Karpas-422 (cell line): Measurements from ENCODE around the gene RPL35A. TPM values are rescaled to one million over a fixed set of nuclear protein-coding genes. Genes with fewer than 3 reads are reported as not detected.
A peak's percentile ranks its signal among the peaks of the same experiment; 100 is the strongest.
"Not testable (repeated sequence)": the region's sequence is repeated elsewhere in the genome, so short reads cannot be mapped to it uniquely, and the experiment has no call there.

Experiments
- DNase-seq: peaks from one replicate; pipeline ENCODE4 v3.0.0-alpha.2; 2015
- H2AFZ ChIP-seq: fragments of 200-600 bp; sonication (generic); 2 replicates; pipeline ENCODE4 v1.6.1; 2014; ENCODE audit warnings: antibody characterized with exemption, low read length, mixed read lengths
- H3K27ac ChIP-seq: fragments of 200-600 bp; sonication (generic); 2 replicates; pipeline ENCODE4 v1.5.1; 2014; ENCODE audit warnings: mild to moderate bottlenecking, low read length, moderate library complexity
- H3K27me3 ChIP-seq: fragments of 200-600 bp; sonication (generic); 2 replicates; pipeline ENCODE4 v1.6.1; 2014; ENCODE audit warnings: low read length, mixed read lengths
- H3K36me3 ChIP-seq: fragments of 200-600 bp; sonication (generic); 2 replicates; pipeline ENCODE4 v1.6.1; 2014; ENCODE audit warnings: low read length, mixed read lengths; ENCODE audit not compliant: insufficient read depth
- H3K4me1 ChIP-seq: fragments of 200-600 bp; sonication (generic); 2 replicates; pipeline ENCODE4 v1.6.1; 2014; ENCODE audit warnings: mild to moderate bottlenecking, low read length, mixed read lengths
- H3K4me2 ChIP-seq: fragments of 200-600 bp; sonication (generic); 2 replicates; pipeline ENCODE4 v1.6.1; 2014; ENCODE audit warnings: low read length, low read depth, mild to moderate bottlenecking; ENCODE audit not compliant: poor library complexity, severe bottlenecking
- H3K4me3 ChIP-seq: fragments of 200-600 bp; sonication (generic); 2 replicates; pipeline ENCODE4 v1.5.1; 2014; ENCODE audit warnings: mild to moderate bottlenecking, antibody characterized with exemption, low read length, mixed read lengths
- H3K79me2 ChIP-seq: fragments of 200-600 bp; sonication (generic); 2 replicates; pipeline ENCODE4 v1.6.1; 2014; ENCODE audit warnings: mild to moderate bottlenecking, low read length, mixed read lengths
- H3K9ac ChIP-seq: fragments of 200-600 bp; sonication (generic); 2 replicates; pipeline ENCODE4 v1.6.0; 2014; ENCODE audit warnings: low read length
- H3K9me2 ChIP-seq: fragments of 200-600 bp; sonication (generic), shearing (Covaris generic); replicated peaks from 2 replicates; pipeline ENCODE4 v1.6.0; 2014; ENCODE audit warnings: mild to moderate bottlenecking, low read length, moderate library complexity; ENCODE audit not compliant: insufficient read depth
- H3K9me3 ChIP-seq: fragments of 300-700, 200-600 bp; sonication (generic); 2 replicates; pipeline ENCODE4 v1.6.1; 2014; ENCODE audit warnings: low read length, mixed read lengths
- H4K20me1 ChIP-seq: fragments of 200-600 bp; sonication (generic); 2 replicates; pipeline ENCODE4 v1.6.1; 2014; ENCODE audit warnings: mild to moderate bottlenecking, antibody characterized with exemption, low read length, low read depth; ENCODE audit not compliant: insufficient read depth
- total RNA-seq: library from RNA; depleted of rRNA; stranded (reverse); fragments of >200 nt; shearing (Covaris generic); gene quantifications from 2 replicates; pipeline ENCODE4 v1.2.3, GENCODE V29; 2014; ENCODE audit warnings: low replicate concordance; rRNA removed

RPL35A gene
- total RNA-seq: 2,222 and 2,264 TPM in 2 replicates

GRCh38 chr3:197949778-197950676 is at the start of gene RPL35A:
RPL35A (plus strand) TSS chr3:197950190; CDS start chr3:197950968, 778 bp downstream.
- H3K27me3 ChIP-seq: no peaks in the 10 kb centered on the region
- peaks cover 40% of the 10 kb centered on the region for H3K79me2 ChIP-seq
- H3K9ac ChIP-seq: peak within 1 kb of the TSS; percentile 80
- peak; percentile 98 for DNase-seq
- peaks cover 27% of the 10 kb centered on the region for H3K4me1 ChIP-seq
- H3K4me3 ChIP-seq: peak within 1 kb of the TSS; percentile 81
- H3K27ac ChIP-seq: peak within 1 kb of the TSS; percentile 70
- H2AFZ ChIP-seq: peak within 1 kb of the TSS; percentile 24; the same call in 1 of the 2 replicates
- peaks cover 43% of the 10 kb centered on the region for H3K36me3 ChIP-seq
- H3K4me2 ChIP-seq: peak within 1 kb of the TSS; percentile 92
- no peaks in the 10 kb centered on the region for H3K9me3 ChIP-seq
- H3K9me2 ChIP-seq: no peaks in the 10 kb centered on the region
- H4K20me1 ChIP-seq: peaks cover 34% of the 10 kb centered on the region

DNA sequence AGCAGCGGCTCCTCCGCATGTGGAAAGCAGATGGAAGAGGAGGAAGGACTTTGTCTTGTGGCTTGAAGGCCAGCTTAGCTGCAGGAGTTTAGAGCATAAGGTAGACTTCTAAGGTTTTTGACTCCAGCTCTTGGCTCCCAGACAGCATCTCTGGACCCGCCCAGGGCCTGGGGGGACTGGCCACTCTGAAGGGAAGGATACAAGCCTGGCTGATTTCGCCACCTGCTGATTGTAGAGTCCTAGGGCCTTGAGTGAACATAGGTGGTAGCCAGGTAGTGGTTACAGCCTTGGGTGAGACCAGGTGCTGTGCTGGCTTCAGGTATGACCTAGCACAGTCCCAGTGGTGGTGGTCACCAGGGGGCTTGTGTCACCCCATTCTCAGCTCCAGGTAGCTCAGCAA is 48.4 kb upstream of the RPL35A start:
- DNase-seq: no peak
- Histone ChIP-seq H3K27ac (no peak overlapping the region), H3K4me1 (peaks cover 6% of the 10 kb centered on the region; the same call in 1 of the 2 replicates), H3K27me3 (no peaks in the 10 kb centered on the region), H3K9me3 (no peaks in the 10 kb centered on the region), H3K79me2 (peaks cover 35% of the 10 kb centered on the region), H2AFZ (no peak overlapping the region), H3K9ac (no peak overlapping the region), H3K4me3 (no peak overlapping the region), H4K20me1 (no peaks in the 10 kb centered on the region), H3K4me2 (no peak overlapping the region), H3K36me3 (no peaks in the 10 kb centered on the region), H3K9me2 (no peaks in the 10 kb centered on the region)

- Histone ChIP-seq H3K4me2 (peak overlapping the region; percentile 15), H3K4me3 (no peak overlapping the region), H3K79me2 (peaks cover 31% of the 10 kb centered on the region), H3K27me3 (no peaks in the 10 kb centered on the region), H3K36me3 (no peaks in the 10 kb centered on the region), H2AFZ (no peak overlapping the region), H3K4me1 (peaks cover 22% of the 10 kb centered on the region), H3K9me3 (no peaks in the 10 kb centered on the region), H3K9ac (no peak overlapping the region; the same call in 1 of the 2 replicates), H3K9me2 (no peaks in the 10 kb centered on the region), H4K20me1 (no peaks in the 10 kb centered on the region), H3K27ac (no peak overlapping the region)
- peak; percentile 96 for DNase-seq
Measured at GRCh38 chr3:197906023-197906849, 43.8 kb upstream of the RPL35A start.

DNA sequence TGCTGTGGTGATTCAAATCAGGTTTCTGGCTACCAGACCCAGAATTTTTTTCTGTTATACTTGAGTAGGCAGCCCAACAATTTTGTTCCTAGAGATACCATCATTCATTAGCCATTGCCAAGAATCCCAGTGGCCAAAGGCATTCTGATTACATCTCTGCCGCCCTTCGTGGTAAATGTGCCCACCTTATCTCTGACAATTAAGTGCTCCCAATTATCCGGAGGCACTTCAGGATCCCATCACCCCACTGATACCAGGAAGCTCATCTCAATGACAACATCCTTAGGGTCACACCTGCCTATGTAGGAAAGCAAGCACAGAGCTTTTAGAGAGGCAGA is 43.2 kb upstream of the RPL35A start:
- Histone ChIP-seq H3K27me3 (no peaks in the 10 kb centered on the region), H3K79me2 (peaks cover 30% of the 10 kb centered on the region), H3K9ac (no peak overlapping the region), H3K36me3 (no peaks in the 10 kb centered on the region), H3K27ac (no peak overlapping the region), H3K4me3 (no peak overlapping the region), H3K9me2 (no peaks in the 10 kb centered on the region), H3K4me2 (no peak overlapping the region), H3K4me1 (peaks cover 24% of the 10 kb centered on the region), H3K9me3 (no peaks in the 10 kb centered on the region), H4K20me1 (no peaks in the 10 kb centered on the region), H2AFZ (no peak overlapping the region)
- no peak for DNase-seq

GRCh38 chr3:197907196-197907595 is 42.8 kb upstream of the RPL35A start:
- Histone ChIP-seq H3K9me2 (no peaks in the 10 kb centered on the region), H3K27me3 (no peaks in the 10 kb centered on the region), H2AFZ (no peak overlapping the region), H3K36me3 (no peaks in the 10 kb centered on the region), H3K9me3 (no peaks in the 10 kb centered on the region), H3K79me2 (peaks cover 26% of the 10 kb centered on the region), H3K4me3 (no peak overlapping the region), H4K20me1 (no peaks in the 10 kb centered on the region), H3K4me1 (peaks cover 24% of the 10 kb centered on the region), H3K4me2 (no peak overlapping the region), H3K9ac (no peak overlapping the region), H3K27ac (no peak overlapping the region)
- DNase-seq: no peak

DNA sequence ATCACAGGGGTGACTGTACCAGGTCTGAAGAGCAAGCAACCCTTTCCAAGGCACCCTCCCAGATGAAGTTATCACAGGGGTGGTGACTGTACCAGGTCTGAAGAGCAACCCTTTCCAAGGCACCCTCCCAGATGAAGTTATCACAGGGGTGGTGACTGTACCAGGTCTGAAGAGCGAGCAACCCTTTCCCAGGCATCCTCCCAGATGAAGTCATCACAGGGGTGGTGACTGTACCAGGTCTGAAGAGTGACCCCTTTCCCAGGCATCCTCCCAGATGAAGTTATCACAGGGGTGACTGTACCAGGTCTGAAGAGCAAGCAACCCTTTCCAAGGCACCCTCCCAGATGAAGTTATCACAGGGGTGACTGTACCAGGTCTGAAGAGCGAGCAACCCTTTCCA is 41.4 kb upstream of the RPL35A start:
- H2AFZ ChIP-seq, H3K9me3 ChIP-seq, H4K20me1 ChIP-seq, H3K4me3 ChIP-seq, H3K9ac ChIP-seq, H3K9me2 ChIP-seq, DNase-seq, H3K4me2 ChIP-seq, H3K27me3 ChIP-seq, H3K27ac ChIP-seq, H3K36me3 ChIP-seq: not testable (repeated sequence)
- Histone ChIP-seq H3K79me2 (peaks cover 21% of the 10 kb centered on the region), H3K4me1 (peaks cover 37% of the 10 kb centered on the region)

GRCh38 chr3:197908957-197909701 is 40.9 kb upstream of the RPL35A start:
- no peak overlapping the region for H3K4me2 ChIP-seq
- peaks cover 39% of the 10 kb centered on the region for H3K4me1 ChIP-seq
- no peaks in the 10 kb centered on the region for H4K20me1 ChIP-seq
- H3K36me3 ChIP-seq: no peaks in the 10 kb centered on the region
- H3K79me2 ChIP-seq: peaks cover 20% of the 10 kb centered on the region
- no peak overlapping the region for H3K27ac ChIP-seq
- no peaks in the 10 kb centered on the region for H3K9me3 ChIP-seq
- no peak overlapping the region for H3K4me3 ChIP-seq
- no peak overlapping the region for H3K9ac ChIP-seq
- no peak overlapping the region for H2AFZ ChIP-seq
- DNase-seq: no peak
- H3K27me3 ChIP-seq: no peaks in the 10 kb centered on the region
- no peaks in the 10 kb centered on the region for H3K9me2 ChIP-seq
